Breast epithelium (tissue), 4 donors: Measurements from ENCODE around the gene ARHGEF3. TPM values are rescaled to one million over a fixed set of nuclear protein-coding genes. Genes with fewer than 3 reads are reported as not detected.
"Not testable (repeated sequence)": the region's sequence is repeated elsewhere in the genome, so short reads cannot be mapped to it uniquely, and the experiment has no call there.

ENCODE experiments used
- DNase-seq, 2 donors: peaks; one replicate each; pipeline ENCODE4 v3.0.0-alpha.2; 2019; ENCODE audit warnings: low spot score in 2 of 2
- H3K27ac ChIP-seq, 2 donors: fragments of 200-600 bp; sonication (generic) in 1 of 2; one replicate each; pipeline ENCODE4 v1.5.1; 2016 to 2019; ENCODE audit warnings: mild to moderate bottlenecking in 1 of 2
- H3K27me3 ChIP-seq, 2 donors: fragments of 200-600 bp; sonication (generic) in 1 of 2; one replicate each; pipeline versions ENCODE4 v1.5.1 to v1.6.0; 2017 to 2019; ENCODE audit warnings: control low read depth in 1 of 2, mild to moderate bottlenecking in 1 of 2
- H3K36me3 ChIP-seq: fragments of 200-600 bp; one replicate; pipeline ENCODE4 v1.5.1; 2019
- H3K4me1 ChIP-seq, 2 donors: fragments of 200-600 bp; sonication (generic); one replicate each; pipeline ENCODE4 v1.5.1; 2016 to 2019; ENCODE audit warnings: control low read depth in 1 of 2
- H3K4me3 ChIP-seq, 3 donors: fragments of 200-600 bp; sonication (generic); 1 replicate in 2 of 3; 2 replicates in 1 of 3; pipeline ENCODE4 v1.5.1; 2016 to 2019; ENCODE audit warnings: mild to moderate bottlenecking in 3 of 3, moderate library complexity in 2 of 3
- H3K9me3 ChIP-seq, 2 donors: fragments of 200-600 bp; sonication (generic) in 1 of 2; one replicate each; pipeline ENCODE4 v1.5.1; 2016 to 2019; ENCODE audit warnings: control low read depth in 1 of 2
- POLR2A ChIP-seq: fragments of 450-650 bp; IDR thresholded peaks from one replicate; pipeline ENCODE4 v1.6.1; 2016; ENCODE audit warnings: antibody characterized with exemption, mild to moderate bottlenecking, moderate library complexity
- POLR2AphosphoS5 ChIP-seq, 3 donors: sonication (generic); formaldehyde crosslinking; IDR thresholded peaks; one replicate each; pipeline ENCODE4 v1.6.1; 2017; ENCODE audit warnings: antibody characterized with exemption in 3 of 3
- intact Hi-C: fragments of 100-400 bp; cut with DNase I; formaldehyde crosslinking; loops from one replicate; pipeline ENCODE4 v1.15.1; 2023; ENCODE audit warnings: low total_unique reads
- total RNA-seq, 3 donors: library from RNA; depleted of rRNA; stranded (reverse); fragments of >200 nt; gene quantifications; one replicate each; pipeline ENCODE4 v1.1.0, GENCODE V29; 2016
- TF ChIP-seq, protein P1 (sequence below), 3 donors: fragments of 450-650 bp; IDR thresholded peaks; one replicate each; pipeline ENCODE4 v1.5.1; 2016 to 2017; ENCODE audit warnings: antibody characterized with exemption in 3 of 3, mild to moderate bottlenecking in 3 of 3, moderate library complexity in 3 of 3

Gene ARHGEF3
- total RNA-seq, 3 donors from 2014 or later: 11.0 to 45.4 (median 25.2) TPM

DNA sequence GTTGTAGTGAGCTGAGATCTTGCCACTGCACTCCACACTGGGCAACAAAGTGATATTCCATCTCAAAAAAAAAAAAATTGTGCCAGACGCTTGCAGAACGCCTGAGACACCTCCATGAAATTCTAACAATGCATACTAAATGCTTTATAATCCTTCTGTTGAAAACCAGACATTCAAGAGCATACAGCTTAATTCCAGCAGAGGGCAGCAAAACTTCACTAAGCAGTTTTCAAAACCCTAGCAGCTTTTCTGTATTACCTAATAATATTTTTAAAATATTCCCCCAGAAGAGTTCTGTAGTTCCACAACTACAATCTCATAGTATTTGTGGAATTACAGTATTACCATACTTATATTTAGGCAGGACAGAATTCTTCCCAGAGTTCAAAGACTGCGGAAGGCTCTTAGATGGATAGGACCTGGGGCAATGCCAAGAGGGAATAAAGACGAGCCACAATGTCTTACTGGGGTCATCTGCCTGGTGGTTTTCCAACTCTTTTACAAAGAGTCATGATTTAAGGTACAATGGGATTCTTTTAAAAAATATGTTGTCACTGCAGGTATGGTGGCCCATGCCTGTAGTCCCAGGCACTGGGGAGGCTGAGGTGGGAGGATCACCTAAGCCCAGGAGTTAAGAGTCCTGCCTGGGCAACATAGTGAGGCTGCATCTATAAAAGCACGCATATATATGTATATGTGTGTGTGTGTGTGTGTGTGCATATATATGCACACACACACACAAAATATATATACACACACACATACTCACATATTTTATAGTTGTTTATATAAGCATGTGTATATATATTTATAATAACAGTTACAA, 99.0 kb downstream of the ARHGEF3 start:
- Histone ChIP-seq H3K27ac (no peak overlapping the region), H3K4me1 (no peaks in the 10 kb centered on the region), H3K36me3 (no peaks in the 10 kb centered on the region), H3K27me3 (no peaks in the 10 kb centered on the region), H3K4me3 (no peak overlapping the region), H3K9me3 (no peaks in the 10 kb centered on the region)
- no peak for DNase-seq
- TF ChIP-seq, protein P1, sequence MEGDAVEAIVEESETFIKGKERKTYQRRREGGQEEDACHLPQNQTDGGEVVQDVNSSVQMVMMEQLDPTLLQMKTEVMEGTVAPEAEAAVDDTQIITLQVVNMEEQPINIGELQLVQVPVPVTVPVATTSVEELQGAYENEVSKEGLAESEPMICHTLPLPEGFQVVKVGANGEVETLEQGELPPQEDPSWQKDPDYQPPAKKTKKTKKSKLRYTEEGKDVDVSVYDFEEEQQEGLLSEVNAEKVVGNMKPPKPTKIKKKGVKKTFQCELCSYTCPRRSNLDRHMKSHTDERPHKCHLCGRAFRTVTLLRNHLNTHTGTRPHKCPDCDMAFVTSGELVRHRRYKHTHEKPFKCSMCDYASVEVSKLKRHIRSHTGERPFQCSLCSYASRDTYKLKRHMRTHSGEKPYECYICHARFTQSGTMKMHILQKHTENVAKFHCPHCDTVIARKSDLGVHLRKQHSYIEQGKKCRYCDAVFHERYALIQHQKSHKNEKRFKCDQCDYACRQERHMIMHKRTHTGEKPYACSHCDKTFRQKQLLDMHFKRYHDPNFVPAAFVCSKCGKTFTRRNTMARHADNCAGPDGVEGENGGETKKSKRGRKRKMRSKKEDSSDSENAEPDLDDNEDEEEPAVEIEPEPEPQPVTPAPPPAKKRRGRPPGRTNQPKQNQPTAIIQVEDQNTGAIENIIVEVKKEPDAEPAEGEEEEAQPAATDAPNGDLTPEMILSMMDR (IDR thresholded peaks at IDR 0.05): peak; percentile 73 to 93 (median 87)
- TF ChIP-seq POLR2AphosphoS5 (IDR thresholded peaks at IDR 0.05) (no peak), POLR2A (no peak)
- intact Hi-C loops: loop anchor here (10.0 kb wide), 2 partner anchors 168 to 282 kb away; no protein-coding TSS in a partner anchor

DNA sequence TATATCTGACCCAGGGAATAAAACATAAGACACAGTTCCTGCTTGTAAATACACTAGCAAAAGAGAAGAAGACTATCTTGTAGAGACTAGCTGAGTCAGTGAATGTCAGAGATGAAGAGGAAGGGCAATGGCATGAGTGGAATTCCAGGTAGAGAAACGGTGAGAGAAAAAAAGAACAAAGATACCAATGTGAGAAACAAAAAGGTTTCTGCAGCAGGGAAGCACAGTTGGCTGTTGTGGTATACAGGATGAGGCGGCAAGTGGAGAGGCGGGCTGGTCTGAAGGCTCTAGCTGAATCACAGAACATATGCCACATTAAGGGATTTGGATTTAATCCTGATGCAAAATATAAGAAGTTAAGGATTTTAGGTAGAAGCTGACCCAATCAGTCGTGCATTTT, 101.6 kb downstream of the ARHGEF3 start:
- Histone ChIP-seq H3K4me1 (no peaks in the 10 kb centered on the region), H3K27ac (no peak overlapping the region), H3K36me3 (no peaks in the 10 kb centered on the region), H3K4me3 (no peak overlapping the region), H3K27me3 (no peaks in the 10 kb centered on the region), H3K9me3 (no peaks in the 10 kb centered on the region)
- no peak for DNase-seq
- TF ChIP-seq POLR2AphosphoS5 (IDR thresholded peaks at IDR 0.05) (no peak), POLR2A (no peak)
- TF ChIP-seq, protein P1 (IDR thresholded peaks at IDR 0.05): no peak
- intact Hi-C loops: loop anchor here (10.0 kb wide), 2 partner anchors 165 to 285 kb away; no protein-coding TSS in a partner anchor

DNA sequence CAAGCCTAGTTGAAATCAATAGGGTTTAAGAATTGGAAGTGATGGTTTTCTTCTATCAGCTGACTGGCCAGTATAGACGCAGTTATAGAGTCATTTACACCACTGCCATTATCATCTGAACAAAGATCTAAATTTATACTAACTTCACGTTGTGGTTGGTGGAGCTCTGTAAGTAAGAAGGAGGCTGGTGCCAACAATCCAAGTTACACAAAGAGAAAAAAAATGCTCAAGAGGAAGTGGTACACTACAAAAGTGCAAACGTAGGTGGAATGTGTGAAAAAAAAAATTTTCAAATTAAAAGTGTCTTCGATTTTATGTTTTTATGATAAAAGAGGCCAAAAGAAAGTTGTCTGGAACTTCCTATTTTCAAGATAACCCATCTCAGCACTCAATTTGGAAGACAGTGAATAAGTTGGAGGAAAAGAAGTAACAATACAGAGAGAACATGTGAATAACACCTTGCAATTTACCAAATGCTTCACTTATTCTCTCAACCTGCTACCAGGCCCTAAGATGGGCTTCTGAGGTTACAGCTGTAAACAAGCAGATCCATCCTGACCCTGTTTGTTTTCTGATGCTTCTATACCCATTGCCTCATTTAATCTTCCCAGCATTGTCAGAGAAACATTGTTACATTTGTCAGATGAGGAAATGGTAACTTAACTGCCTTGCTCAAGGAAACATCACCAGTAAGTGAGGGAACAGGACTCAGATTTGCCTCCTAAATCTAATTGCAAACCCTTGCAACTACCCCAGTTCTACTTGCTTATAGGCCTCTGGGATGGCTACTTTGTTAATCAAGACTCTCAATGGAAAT, 106.7 kb downstream of the ARHGEF3 start:
- H3K4me3 ChIP-seq: no peak overlapping the region
- DNase-seq: no peak
- no peaks in the 10 kb centered on the region for H3K36me3 ChIP-seq
- H3K4me1 ChIP-seq: no peaks in the 10 kb centered on the region
- H3K9me3 ChIP-seq: no peaks in the 10 kb centered on the region
- H3K27me3 ChIP-seq: no peaks in the 10 kb centered on the region
- intact Hi-C loops: no loop called here
- H3K27ac ChIP-seq: no peak overlapping the region
- TF ChIP-seq POLR2AphosphoS5 (IDR thresholded peaks at IDR 0.05) (no peak), POLR2A (no peak)
- TF ChIP-seq, protein P1 (IDR thresholded peaks at IDR 0.05): no peak

DNA sequence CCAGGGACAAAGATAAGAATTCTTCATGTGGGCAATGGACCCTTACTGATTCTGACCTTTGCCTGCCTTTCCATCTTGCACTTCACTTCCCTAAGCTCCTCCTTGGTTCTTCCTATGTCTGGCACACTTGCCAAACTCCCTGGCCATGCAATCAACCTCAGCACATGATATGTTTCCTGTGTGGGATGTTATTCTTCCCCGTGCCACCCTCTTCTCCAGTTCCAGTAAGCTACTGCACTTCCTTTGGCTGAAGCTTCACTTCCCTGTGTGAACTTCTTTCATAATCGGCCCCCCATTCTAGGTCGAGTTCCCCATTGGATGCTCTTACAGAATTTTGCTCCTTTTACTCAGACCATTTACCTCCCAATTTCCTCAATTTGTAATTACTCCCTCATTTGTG, 108.0 kb downstream of the ARHGEF3 start:
- intact Hi-C loops: no loop called here
- no peaks in the 10 kb centered on the region for H3K4me1 ChIP-seq
- H3K27me3 ChIP-seq: no peaks in the 10 kb centered on the region
- TF ChIP-seq, protein P1 (IDR thresholded peaks at IDR 0.05): no peak
- TF ChIP-seq POLR2AphosphoS5 (IDR thresholded peaks at IDR 0.05) (peak in 2 of 3 donors; percentile 17 to 39), POLR2A (no peak)
- H3K36me3 ChIP-seq: no peaks in the 10 kb centered on the region
- no peaks in the 10 kb centered on the region for H3K9me3 ChIP-seq
- no peak for DNase-seq
- no peak overlapping the region for H3K27ac ChIP-seq
- H3K4me3 ChIP-seq: no peak overlapping the region

DNA sequence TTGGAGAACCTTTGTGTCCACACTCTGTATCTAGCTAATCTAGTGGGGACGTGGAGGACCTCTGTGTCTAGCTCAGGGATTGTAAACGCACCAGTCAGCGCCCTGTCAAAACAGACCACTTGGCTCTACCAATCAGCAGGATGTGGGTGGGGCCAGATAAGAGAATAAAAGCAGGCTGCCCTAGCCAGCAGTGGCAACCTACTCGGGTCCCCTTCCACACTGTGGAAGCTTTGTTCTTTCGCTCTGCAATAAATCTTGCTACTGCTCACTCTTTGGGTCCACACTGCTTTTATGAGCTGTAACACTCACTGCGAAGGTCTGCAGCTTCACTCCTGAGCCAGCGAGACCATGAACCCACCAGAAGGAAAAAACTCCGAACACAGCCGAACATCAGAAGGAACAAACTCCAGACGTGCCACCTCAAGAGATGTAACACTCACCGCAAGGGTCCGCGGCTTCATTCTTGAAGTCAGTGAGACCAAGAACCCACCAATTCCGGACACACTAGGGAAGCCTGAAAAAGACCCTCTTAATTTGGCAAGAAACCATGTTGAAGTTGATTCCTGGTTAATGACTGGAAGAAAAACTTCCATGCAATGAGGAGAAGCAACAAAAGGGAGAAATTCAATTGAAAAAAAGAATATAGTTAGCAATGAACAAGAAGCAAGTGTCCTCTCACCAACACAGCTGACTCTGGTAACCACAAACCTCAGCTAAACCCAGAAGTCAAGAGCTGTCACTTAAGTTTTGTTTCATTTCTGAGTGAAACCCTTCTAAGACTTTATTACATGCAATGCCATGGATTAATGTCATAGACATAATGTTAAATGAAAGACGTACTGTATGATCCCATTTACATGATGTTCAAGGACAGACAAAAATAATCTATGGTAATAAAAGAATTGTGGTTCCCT, 109.0 kb downstream of the ARHGEF3 start:
- H3K36me3 ChIP-seq, H3K27me3 ChIP-seq, H3K9me3 ChIP-seq, intact Hi-C loops, H3K4me1 ChIP-seq, DNase-seq, H3K27ac ChIP-seq, H3K4me3 ChIP-seq: not testable (repeated sequence)

DNA sequence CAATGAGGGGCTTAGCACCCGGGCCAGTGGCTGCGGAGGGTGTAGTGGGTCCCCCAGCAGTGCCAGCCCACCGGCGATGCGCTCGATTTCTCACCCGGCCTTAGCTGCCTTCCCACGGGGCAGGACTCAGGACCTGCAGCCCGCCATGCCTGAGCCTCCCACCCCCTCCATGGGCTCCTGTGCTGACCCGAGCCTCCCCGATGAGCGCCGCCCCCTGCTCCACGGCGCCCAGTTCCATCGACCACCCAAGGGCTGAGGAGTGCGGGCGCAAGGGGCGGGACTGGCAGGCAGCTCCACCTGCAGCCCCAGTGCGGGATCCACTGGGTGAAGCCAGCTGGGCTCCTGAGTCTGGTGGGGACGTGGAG, 109.8 kb downstream of the ARHGEF3 start:
- H3K27ac ChIP-seq, H3K9me3 ChIP-seq, H3K4me1 ChIP-seq, DNase-seq, H3K4me3 ChIP-seq, H3K36me3 ChIP-seq, intact Hi-C loops, H3K27me3 ChIP-seq: not testable (repeated sequence)
